HG02763 (cell line): Measurements from ENCODE around the gene SLC16A14.
"Not testable (repeated sequence)": the region's sequence is repeated elsewhere in the genome, so short reads cannot be mapped to it uniquely, and the experiment has no call there.

Experiments used
- ATAC-seq: cut with Tn5 transposase; IDR thresholded peaks from one replicate; pipeline ENCODE4 v1.9.1; 2021; ENCODE audit warnings: mild to moderate bottlenecking, moderate library complexity; ENCODE audit not compliant: unreplicated experiment

Gene SLC16A14, protein sequence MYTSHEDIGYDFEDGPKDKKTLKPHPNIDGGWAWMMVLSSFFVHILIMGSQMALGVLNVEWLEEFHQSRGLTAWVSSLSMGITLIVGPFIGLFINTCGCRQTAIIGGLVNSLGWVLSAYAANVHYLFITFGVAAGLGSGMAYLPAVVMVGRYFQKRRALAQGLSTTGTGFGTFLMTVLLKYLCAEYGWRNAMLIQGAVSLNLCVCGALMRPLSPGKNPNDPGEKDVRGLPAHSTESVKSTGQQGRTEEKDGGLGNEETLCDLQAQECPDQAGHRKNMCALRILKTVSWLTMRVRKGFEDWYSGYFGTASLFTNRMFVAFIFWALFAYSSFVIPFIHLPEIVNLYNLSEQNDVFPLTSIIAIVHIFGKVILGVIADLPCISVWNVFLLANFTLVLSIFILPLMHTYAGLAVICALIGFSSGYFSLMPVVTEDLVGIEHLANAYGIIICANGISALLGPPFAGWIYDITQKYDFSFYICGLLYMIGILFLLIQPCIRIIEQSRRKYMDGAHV

GRCh38 chr2:230068651-230069055, at the start of gene SLC16A14:
Gene SLC16A14 (minus strand): TSS chr2:230068924. CDS start chr2:230059352, 9,572 bp downstream.
- ATAC-seq, result peak; percentile 25

DNA sequence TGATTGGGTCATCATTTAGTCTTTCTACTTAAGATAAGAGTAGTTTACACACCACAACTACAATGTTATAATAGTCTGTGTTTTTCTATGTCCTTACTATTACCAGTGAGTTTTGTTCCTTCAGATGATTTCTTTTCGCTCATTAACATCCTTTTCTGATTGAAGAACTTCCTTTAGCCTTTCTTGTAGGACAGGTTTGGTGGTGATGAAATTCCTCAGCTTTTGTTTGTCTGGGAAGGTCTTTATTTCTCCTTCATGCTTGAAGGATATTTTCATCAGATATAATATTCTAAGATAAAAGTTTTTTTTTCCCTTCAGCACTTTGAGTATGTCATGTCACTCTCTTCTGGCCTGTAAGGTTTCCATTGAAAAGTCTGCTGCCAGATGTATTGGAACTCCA, 38.0 kb upstream of the SLC16A14 start:
- no peak for ATAC-seq

GRCh38 chr2:230101967-230102366, 33.2 kb upstream of the SLC16A14 start:
- ATAC-seq, result not testable (repeated sequence)

DNA sequence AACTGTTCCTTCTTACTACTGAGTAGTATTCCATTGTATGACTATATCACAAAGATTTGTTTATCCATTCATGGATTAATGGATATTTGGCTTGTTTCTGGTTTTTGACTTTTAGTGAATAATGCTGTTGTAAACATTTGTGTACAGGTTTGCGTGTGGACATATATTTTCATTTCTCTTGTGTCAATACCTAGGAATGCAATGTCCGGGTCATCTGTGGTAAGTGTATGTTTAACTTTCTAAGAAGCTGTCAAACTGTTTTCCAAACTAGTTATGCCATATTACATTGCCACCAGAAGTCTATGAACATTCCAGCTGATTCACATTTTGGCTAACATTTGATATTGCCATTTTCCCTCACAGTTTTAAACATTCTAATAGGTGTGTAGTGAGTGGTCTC, 29.1 kb upstream of the SLC16A14 start:
- ATAC-seq, result no peak

- ATAC-seq, result no peak
Measured at GRCh38 chr2:230097424-230097823, 28.7 kb upstream of the SLC16A14 start.

- ATAC-seq, result no peak
Measured at GRCh38 chr2:230090967-230091366, 22.2 kb upstream of the SLC16A14 start.

DNA sequence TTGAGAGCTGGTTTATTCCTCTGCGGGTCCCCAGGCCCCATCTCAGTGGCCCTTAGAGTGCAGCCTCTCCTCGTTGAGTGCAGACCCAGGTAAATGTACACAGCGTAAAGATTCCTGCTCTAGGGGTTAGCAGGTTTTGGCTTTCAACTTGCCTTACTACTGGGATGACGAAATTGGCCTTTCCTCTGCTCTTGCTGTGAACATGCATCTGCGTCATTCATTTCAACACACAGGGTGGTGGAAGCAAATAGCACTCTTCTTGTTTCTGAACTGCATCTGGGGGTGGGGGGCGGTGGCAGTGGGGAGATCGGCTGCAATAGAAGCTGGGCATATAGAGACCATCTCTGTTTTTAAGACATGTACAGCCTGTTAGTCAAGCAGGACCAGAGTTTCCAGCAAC, 16.5 kb upstream of the SLC16A14 start:
- ATAC-seq, result no peak

- ATAC-seq, result no peak
Measured at GRCh38 chr2:230077851-230078547, 9.3 kb upstream of the SLC16A14 start.

GRCh38 chr2:230076819-230077218, 8.1 kb upstream of the SLC16A14 start:
- no peak for ATAC-seq

DNA sequence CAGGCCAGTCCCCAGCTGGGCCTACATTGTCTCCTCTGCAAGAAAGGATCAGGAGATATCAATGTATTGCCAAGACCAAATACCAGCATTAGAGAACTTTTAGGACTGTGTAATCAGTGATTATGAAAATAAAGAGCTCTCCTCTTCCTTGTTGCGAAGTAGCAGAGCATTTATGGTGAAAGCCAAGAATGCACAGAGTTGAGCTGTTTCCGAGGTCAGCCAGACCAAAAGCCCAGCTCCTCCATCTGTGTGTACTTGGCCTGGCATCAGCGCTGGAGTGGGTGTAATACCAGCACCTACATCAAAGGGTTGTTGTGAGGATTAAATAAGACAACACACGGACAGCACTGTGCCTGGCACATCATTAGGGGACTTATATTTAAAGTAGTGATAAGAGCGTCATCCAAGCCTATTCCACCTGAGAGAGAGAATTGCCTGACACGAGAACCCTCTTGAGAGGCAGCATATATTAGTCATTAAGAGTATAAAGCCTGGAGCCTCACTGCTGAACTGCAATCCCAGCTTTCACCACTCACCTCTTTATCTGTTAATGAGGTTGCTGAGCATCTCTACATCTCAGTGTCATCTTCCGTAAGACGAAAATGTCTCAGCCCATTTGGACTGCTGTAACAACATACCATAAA, 7.4 kb upstream of the SLC16A14 start:
- no peak for ATAC-seq

DNA sequence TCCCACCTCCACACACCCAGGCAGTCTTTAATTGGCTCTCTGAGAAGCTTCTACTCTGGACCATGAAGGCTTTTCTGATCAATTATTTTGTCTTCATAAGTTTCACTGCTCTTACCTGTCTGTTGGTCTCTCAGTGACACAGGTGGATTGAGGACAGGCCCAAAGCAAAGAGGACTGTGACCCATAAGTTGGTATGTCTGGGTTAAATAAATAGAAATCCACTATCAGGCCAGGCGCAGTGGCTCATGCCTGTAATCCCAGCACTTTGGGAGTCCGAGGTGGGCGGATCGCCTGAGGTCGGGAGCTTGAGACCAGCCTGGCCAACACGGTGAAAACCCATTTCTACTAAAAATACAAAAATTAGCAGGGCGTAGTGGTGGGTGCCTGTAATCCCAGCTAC, 2.7 kb upstream of the SLC16A14 start:
- ATAC-seq, result no peak

DNA sequence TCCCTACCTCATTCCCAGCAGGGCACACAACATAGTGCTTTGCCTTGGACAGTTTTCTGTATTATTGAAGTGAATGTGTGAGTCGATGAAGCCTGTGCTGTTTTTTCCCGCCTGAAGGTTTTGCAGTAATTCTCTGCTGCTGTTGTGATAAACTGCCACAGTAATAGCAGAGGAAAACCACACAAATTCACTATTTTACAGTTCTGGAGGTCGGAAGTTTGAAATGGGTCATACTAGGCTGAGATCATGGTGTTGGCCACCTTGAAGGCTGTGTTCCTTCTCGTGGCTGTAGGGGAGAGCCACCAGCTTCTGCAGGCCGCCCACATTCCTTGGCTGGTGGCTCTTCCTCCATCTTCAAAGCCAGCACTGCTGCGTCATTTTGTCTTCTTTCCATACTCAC, 678 bp upstream of the SLC16A14 start:
- no peak for ATAC-seq

GRCh38 chr2:230068016-230068650, 591 bp downstream of the SLC16A14 start:
- peak; percentile 37 for ATAC-seq

- no peak for ATAC-seq
Measured at GRCh38 chr2:230060672-230061293, 7.9 kb downstream of the SLC16A14 start.

GRCh38 chr2:230053753-230054478, 14.8 kb downstream of the SLC16A14 start:
- ATAC-seq, result no peak

DNA sequence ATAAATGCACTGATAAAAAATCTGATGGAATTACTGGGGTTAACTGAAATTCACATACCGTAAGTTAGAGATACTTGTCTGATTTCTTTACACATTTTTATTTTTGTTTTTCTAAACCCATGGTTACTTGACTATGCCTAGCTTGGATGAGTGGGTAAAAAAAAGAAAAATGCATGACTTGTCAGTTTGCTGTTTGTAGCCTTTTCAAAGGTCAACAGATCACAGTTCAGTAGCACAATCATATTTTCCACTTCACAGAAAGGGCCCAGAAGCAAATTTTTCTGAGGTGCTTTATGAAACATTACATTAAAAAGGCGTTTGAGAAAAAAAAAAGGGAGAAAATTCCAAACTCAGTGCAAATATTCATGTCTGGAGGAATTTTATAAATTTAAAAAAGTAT, 16.4 kb downstream of the SLC16A14 start:
- ATAC-seq, result no peak

DNA sequence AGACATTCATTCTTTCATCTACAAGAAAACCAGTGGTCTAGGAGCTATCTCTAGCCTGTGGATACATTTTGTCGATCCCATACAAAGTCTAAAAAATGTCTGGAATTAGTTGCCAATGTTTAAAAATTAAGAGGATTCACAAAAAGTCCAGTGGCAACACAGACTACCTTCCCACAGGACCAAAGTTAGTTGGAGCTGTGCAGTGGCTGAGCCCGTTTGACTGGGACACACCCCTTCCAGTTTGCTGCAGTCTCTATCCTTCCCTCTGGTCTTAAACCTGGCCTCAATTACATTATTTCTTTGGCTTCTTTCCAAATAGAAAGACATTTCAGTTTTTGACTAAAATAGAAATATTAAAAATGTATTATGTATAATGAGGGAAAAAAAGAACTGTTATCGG, 18.6 kb downstream of the SLC16A14 start:
- no peak for ATAC-seq

DNA sequence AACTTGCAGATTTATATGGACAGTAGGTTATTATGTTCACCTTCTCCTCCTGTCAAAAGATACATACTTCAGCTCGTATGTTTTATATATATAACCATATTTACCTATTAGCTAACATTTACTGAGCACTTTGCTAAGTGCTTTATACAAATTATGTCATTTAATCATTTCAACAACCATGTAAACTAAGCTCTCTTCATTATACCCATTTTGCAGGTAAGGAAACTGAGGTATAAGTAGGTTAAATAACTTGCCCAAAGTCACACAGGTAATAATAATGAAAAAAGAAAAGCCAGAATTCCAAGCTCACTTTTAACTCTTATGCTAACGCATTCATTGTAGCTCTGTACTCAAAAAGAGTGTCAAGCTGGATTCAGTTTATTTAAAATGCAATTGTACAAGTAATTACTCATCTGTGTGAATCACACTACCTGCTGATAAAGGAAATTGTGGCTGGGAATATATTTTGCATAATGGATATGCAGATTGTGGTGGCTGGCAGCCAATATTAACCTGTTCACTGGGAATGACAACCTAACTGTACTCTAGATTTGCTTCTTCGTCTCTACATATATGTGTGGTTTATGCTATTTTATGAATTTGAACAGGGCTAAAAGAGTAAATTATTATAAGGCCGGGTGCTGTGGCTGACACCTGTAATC, 20.6 kb downstream of the SLC16A14 start:
- ATAC-seq, result no peak

DNA sequence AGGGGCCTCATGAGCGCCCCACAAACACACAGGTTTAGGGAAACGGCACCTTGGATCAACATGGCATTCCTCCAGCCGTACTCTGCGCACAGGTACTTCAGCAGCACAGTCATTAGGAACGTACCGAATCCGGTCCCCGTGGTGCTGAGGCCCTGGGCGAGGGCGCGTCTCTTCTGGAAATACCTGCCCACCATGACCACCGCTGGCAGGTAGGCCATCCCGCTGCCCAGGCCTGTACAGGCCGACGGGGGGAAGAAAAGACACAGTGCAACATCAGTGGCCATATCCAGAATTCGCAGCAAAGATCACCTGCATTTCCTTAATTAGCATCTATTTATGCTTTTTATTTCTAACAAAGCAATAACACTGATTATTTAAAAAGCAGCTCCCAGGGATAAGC, 22.2 kb downstream of the SLC16A14 start:
- ATAC-seq, result no peak
